IMR-90 (cell line): ENCODE measurements around the gene ZNF581. TPM values are rescaled to one million over a fixed set of nuclear protein-coding genes. Genes with fewer than 3 reads are reported as not detected.

Source experiments
- ATAC-seq: fragments of 200-7000 bp; cut with Tn5 transposase; 2 replicates; pipeline ENCODE4 v1.9.1; 2020; ENCODE audit warnings: low read depth, mild to moderate bottlenecking, moderate library complexity
- BruUV-seq: library from RNA; stranded (reverse); fragments of 400-500 nt; replicated peaks from 2 replicates; lab custom pipeline; 2021; lab: Mats Ljungman, UMichigan
- CTCF ChIA-PET: fragments of 300-600 bp; formaldehyde crosslinking; extraction: SDS; loops from one replicate; lab custom pipeline; 2021; ENCODE audit warnings: antibody characterized with exemption; lab: Yijun Ruan, JAX
- POLR2A ChIA-PET: fragments of 300-600 bp; sonication (Branson Sonifier 250); formaldehyde crosslinking; loops from one replicate; lab custom pipeline; 2022; ENCODE audit warnings: antibody characterized with exemption; ENCODE audit not compliant: unreplicated experiment; lab: Charles Lee
- DNase-seq: peaks from one replicate; pipeline ENCODE4 v3.0.0; 2013
- H2AFZ ChIP-seq: replicated peaks from 2 replicates; pipeline ENCODE3; 2013; ENCODE audit warnings: low read length, mild to moderate bottlenecking; ENCODE audit not compliant: poor library complexity
- H2AK5ac ChIP-seq: 2 replicates; pipeline ENCODE4 v1.6.1; 2013; ENCODE audit warnings: low read depth, low read length, inconsistent platforms
- H2AK9ac ChIP-seq: replicated peaks from 2 replicates; pipeline ENCODE3; 2013; ENCODE audit warnings: mild to moderate bottlenecking, low read depth, low read length, moderate library complexity; ENCODE audit not compliant: poor library complexity
- H2BK120ac ChIP-seq: 2 replicates; pipeline ENCODE4 v1.6.1; 2013; ENCODE audit warnings: low read depth, low read length, inconsistent platforms
- H2BK15ac ChIP-seq: 3 replicates; pipeline ENCODE4 v1.6.1; 2013; ENCODE audit warnings: low read depth, low read length, inconsistent platforms
- H2BK20ac ChIP-seq: 2 replicates; pipeline ENCODE4 v1.6.1; 2013; ENCODE audit warnings: low read depth, mild to moderate bottlenecking, inconsistent platforms, low read length, moderate library complexity
- H2BK5ac ChIP-seq: 2 replicates; pipeline ENCODE4 v1.6.1; 2013; ENCODE audit warnings: mild to moderate bottlenecking, low read depth, low read length, inconsistent platforms; ENCODE audit not compliant: poor library complexity, severe bottlenecking
- H3K14ac ChIP-seq: replicated peaks from 2 replicates; pipeline ENCODE4 v1.6.1; 2013; ENCODE audit warnings: low read depth, low read length, inconsistent platforms
- H3K18ac ChIP-seq: 2 replicates; pipeline ENCODE4 v1.6.1; 2013; ENCODE audit warnings: low read depth, low read length, control low read depth
- H3K23ac ChIP-seq: 2 replicates; pipeline ENCODE4 v1.6.1; 2013; ENCODE audit warnings: low read depth, low read length, inconsistent platforms
- H3K27ac ChIP-seq: 2 replicates; pipeline ENCODE4 v1.5.1; 2013; ENCODE audit warnings: mild to moderate bottlenecking, control low read depth, low read length; ENCODE audit not compliant: insufficient read depth
- H3K27me3 ChIP-seq: 2 replicates; pipeline ENCODE4 v1.6.1; 2013; ENCODE audit warnings: low read length; ENCODE audit not compliant: control insufficient read depth, insufficient read depth
- H3K36me3 ChIP-seq: 2 replicates; pipeline ENCODE4 v1.6.1; 2013; ENCODE audit warnings: low read length, mixed read lengths; ENCODE audit not compliant: control insufficient read depth, insufficient read depth
- H3K4ac ChIP-seq: 2 replicates; pipeline ENCODE4 v1.6.1; 2013; ENCODE audit warnings: low read depth, low read length, inconsistent platforms
- H3K4me1 ChIP-seq: 2 replicates; pipeline ENCODE4 v1.6.1; 2013; ENCODE audit warnings: low read length, mixed read lengths; ENCODE audit not compliant: control insufficient read depth, insufficient read depth
- H3K4me2 ChIP-seq: 2 replicates; pipeline ENCODE4 v1.6.1; 2013; ENCODE audit warnings: low read depth, mild to moderate bottlenecking, control low read depth, low read length, moderate library complexity
- H3K4me3 ChIP-seq: 2 replicates; pipeline ENCODE4 v1.5.1; 2013; ENCODE audit warnings: low read depth, mild to moderate bottlenecking, control low read depth, low read length, moderate library complexity; ENCODE audit not compliant: insufficient read depth
- H3K56ac ChIP-seq: 2 replicates; pipeline ENCODE4 v1.6.1; 2013; ENCODE audit warnings: low read length, inconsistent platforms; ENCODE audit not compliant: insufficient read depth; ENCODE audit errors: extremely low read depth
- H3K79me1 ChIP-seq, 2 experiments: 2 replicates each; pipeline ENCODE4 v1.6.1; 2013; ENCODE audit warnings: low read length in 2 of 2, inconsistent platforms in 1 of 2, low read depth in 1 of 2
- H3K9ac ChIP-seq: 2 replicates; pipeline ENCODE4 v1.6.1; 2013; ENCODE audit warnings: low read depth, low read length, control low read depth
- H3K9me1 ChIP-seq: 2 replicates; pipeline ENCODE4 v1.6.1; 2013; ENCODE audit warnings: low read length, inconsistent platforms; ENCODE audit not compliant: insufficient read depth
- H3K9me3 ChIP-seq: 2 replicates; pipeline ENCODE4 v1.6.1; 2013; ENCODE audit warnings: low read length; ENCODE audit not compliant: control insufficient read depth, insufficient read depth
- H4K20me1 ChIP-seq: 2 replicates; pipeline ENCODE4 v1.6.1; 2013; ENCODE audit warnings: low read length, inconsistent platforms; ENCODE audit not compliant: insufficient read depth
- H4K5ac ChIP-seq: 2 replicates; pipeline ENCODE4 v1.6.1; 2013; ENCODE audit warnings: mild to moderate bottlenecking, low read depth, low read length, control low read depth
- H4K8ac ChIP-seq, 2 experiments: 2 replicates each; pipeline ENCODE4 v1.6.1; 2013; ENCODE audit warnings: low read depth in 2 of 2, low read length in 2 of 2, control low read depth in 1 of 2, inconsistent platforms in 1 of 2
- H4K91ac ChIP-seq: 2 replicates; pipeline ENCODE4 v1.6.1; 2013; ENCODE audit warnings: low read depth, low read length, inconsistent platforms; ENCODE audit not compliant: insufficient read depth
- BHLHE40 ChIP-seq: fragments of 150-350 bp; IDR thresholded peaks from 2 replicates; pipeline ENCODE4 v1.6.1; 2016; ENCODE audit warnings: mild to moderate bottlenecking, low read depth, low read length
- CHD1 ChIP-seq: IDR thresholded peaks from 2 replicates; pipeline ENCODE4 v1.6.1; 2012; ENCODE audit warnings: low read depth, low read length, improper control_type of control experiment
- FOS ChIP-seq: fragments of 150-350 bp; IDR thresholded peaks from 2 replicates; pipeline ENCODE4 v1.6.1; 2016; ENCODE audit warnings: low read depth, low read length
- POLR2A ChIP-seq: IDR thresholded peaks from 2 replicates; pipeline ENCODE4 v1.6.1; 2012; ENCODE audit warnings: mild to moderate bottlenecking, low read depth, low read length
- RAD21 ChIP-seq: IDR thresholded peaks from 2 replicates; pipeline ENCODE4 v1.6.1; 2012; ENCODE audit warnings: low read length, improper control_type of control experiment
- USF2 ChIP-seq: fragments of 150-350 bp; IDR thresholded peaks from 2 replicates; pipeline ENCODE4 v1.6.1; 2017; ENCODE audit warnings: mild to moderate bottlenecking, antibody characterized with exemption, low read length, low read depth
- WGBS, 2 experiments: methylation state at CpG; one replicate each; pipeline versions ENCODE4 v1.1.5 to v1.1.7; 2013; ENCODE audit warnings: missing lambda C conversion rate in 2 of 2; ENCODE audit not compliant: insufficient read length in 1 of 2; ENCODE audit errors: extremely low coverage in 2 of 2; 5-methylcytosine and 5-hydroxymethylcytosine counted together
- dilution Hi-C: fragments of 300-500 bp; cut with HindIII; formaldehyde crosslinking; loops from one replicate; pipeline ENCODE4 v1.14.3; 2018; ENCODE audit warnings: low sequenced_read_pairs; ENCODE audit not compliant: unreplicated experiment
- in situ Hi-C: fragments of 300-500 bp; cut with MboI; formaldehyde crosslinking; loops from 3 replicates; pipeline ENCODE4 v1.14.3; 2019; ENCODE audit warnings: low sequenced_read_pairs, inconsistent platforms, mixed read lengths
- intact Hi-C: fragments of 100-400 bp; cut with micrococcal nuclease; formaldehyde crosslinking; loops from 2 replicates; pipeline ENCODE4 v1.10.0; 2022
- polyA plus RNA-seq, 3 experiments: library from polyadenylated mRNA; depleted of rRNA; stranded (reverse); fragments of >200 nt; gene quantifications; 2 replicates each; pipeline ENCODE4 v1.2.3, GENCODE V29; 2012; ENCODE audit warnings: low replicate concordance in 1 of 3
- total RNA-seq: library from RNA; depleted of rRNA; stranded (reverse); fragments of >200 nt; gene quantifications from 2 replicates; pipeline ENCODE4 v1.2.3, GENCODE V29; 2012; rRNA removed

The ZNF581 gene
- total and polyA plus RNA-seq, 2 of the 4 experiments (the other 2 are of a cell fraction) = 9.7 to 21.9 TPM

DNA sequence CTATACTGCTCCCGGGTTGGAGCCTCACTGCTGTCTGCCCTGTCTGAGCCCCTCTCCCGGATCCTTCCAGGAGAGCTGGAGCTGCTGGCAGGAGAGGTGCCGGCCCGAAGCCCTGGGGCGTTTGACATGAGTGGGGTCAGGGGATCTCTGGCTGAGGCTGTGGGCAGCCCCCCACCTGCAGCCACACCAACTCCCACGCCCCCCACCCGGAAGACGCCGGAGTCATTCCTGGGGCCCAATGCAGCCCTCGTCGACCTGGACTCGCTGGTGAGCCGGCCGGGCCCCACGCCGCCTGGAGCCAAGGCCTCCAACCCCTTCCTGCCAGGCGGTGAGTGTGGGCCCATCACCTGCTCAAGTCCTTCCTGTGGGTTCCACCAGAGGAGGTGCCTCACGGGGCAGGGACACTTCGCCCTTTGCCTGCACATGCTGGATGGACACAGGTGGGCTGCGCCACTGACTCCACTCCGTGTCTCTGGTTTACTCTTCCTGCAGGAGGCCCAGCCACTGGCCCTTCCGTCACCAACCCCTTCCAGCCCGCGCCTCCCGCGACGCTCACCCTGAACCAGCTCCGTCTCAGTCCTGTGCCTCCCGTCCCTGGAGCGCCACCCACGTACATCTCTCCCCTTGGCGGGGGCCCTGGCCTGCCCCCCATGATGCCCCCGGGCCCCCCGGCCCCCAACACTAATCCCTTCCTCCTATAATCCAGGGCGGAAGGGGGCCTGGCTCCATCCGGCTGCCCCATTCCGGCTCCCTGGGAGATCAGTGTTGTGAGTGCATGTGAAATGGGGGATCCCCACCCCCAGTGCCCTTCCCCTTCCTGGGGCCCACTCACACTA lies 51.4 kb downstream of the ZNF581 start:
- no peaks in the 10 kb centered on the region for H3K4me1 ChIP-seq
- H3K4me2 ChIP-seq = no peak overlapping the region
- H2BK120ac ChIP-seq = no peak overlapping the region
- CTCF ChIA-PET = no interaction called here
- no peaks in the 10 kb centered on the region for H3K9me3 ChIP-seq
- H3K27ac ChIP-seq = no peak overlapping the region
- H2BK20ac ChIP-seq = no peak overlapping the region
- no peak overlapping the region for H4K8ac ChIP-seq
- H2AK9ac ChIP-seq = no peak overlapping the region
- no peaks in the 10 kb centered on the region; a peak in 1 of 4 replicates for H3K79me1 ChIP-seq
- ATAC-seq (no peak), DNase-seq (no peak)
- no peak overlapping the region for H3K4me3 ChIP-seq
- intact Hi-C loops = no loop called here
- BruUV-seq = no TSS peak
- no peak overlapping the region for H4K5ac ChIP-seq
- no peak overlapping the region for H3K9ac ChIP-seq
- POLR2A ChIA-PET = no interaction called here
- H3K23ac ChIP-seq = no peak overlapping the region
- H3K18ac ChIP-seq = no peak overlapping the region
- dilution Hi-C loops = no loop called here
- no peaks in the 10 kb centered on the region for H3K9me1 ChIP-seq
- no peaks in the 10 kb centered on the region; the same call in 1 of the 2 replicates for H4K20me1 ChIP-seq
- H4K91ac ChIP-seq = no peak overlapping the region
- no peak overlapping the region for H2AK5ac ChIP-seq
- WGBS, 2 experiments = 97% methylated on average over 18 of the region's 37 CpGs; no CpG with 5 or more reads in 1 of the 2 experiments
- TF ChIP-seq USF2 (no peak), FOS (no peak), RAD21 (no peak), POLR2A (no peak), BHLHE40 (no peak), CHD1 (no peak)
- H2BK5ac ChIP-seq = no peak overlapping the region
- no peaks in the 10 kb centered on the region for H3K27me3 ChIP-seq
- peaks cover 54% of the 10 kb centered on the region for H3K36me3 ChIP-seq
- no peak overlapping the region for H3K56ac ChIP-seq
- no peak overlapping the region for H3K4ac ChIP-seq
- H2BK15ac ChIP-seq = no peak overlapping the region
- no peak overlapping the region for H2AFZ ChIP-seq
- H3K14ac ChIP-seq = no peak overlapping the region
- in situ Hi-C loops = loop anchor here (25.0 kb wide), 1 partner anchor 442 kb away; the partner anchor contains the start of gene ZNF444

Other genes starting within 250 kb of the ZNF581 start
- gene UBE2S, start 235.9 kb upstream of the ZNF581 start, total RNA-seq = 69.5 and 74.4 TPM in 2 replicates
- 104 and 177 TPM in 2 replicates for gene UBE2S, start 235.9 kb upstream of the ZNF581 start, polyA plus RNA-seq (2012; rRNA removed)
- gene SHISA7, start 200.3 kb upstream of the ZNF581 start, total RNA-seq = not detected in 2 replicates
- 0.03 TPM in 1 of 2 replicates, not detected in the other for gene SHISA7, start 200.3 kb upstream of the ZNF581 start, polyA plus RNA-seq (2012; rRNA removed)
- 46.7 and 56.1 TPM in 2 replicates for gene ISOC2, start 182.0 kb upstream of the ZNF581 start, total RNA-seq
- gene ISOC2, start 182.0 kb upstream of the ZNF581 start, polyA plus RNA-seq (2012; rRNA removed) = 82.1 and 119 TPM in 2 replicates
- not detected in 2 replicates for gene C19orf85, start 178.9 kb upstream of the ZNF581 start, total RNA-seq
- not detected in 2 replicates for gene C19orf85, start 178.9 kb upstream of the ZNF581 start, polyA plus RNA-seq (2012; rRNA removed)
- gene ZNF628, start 167.0 kb upstream of the ZNF581 start, total RNA-seq = 0.18 and 0.28 TPM in 2 replicates
- gene ZNF628, start 167.0 kb upstream of the ZNF581 start, polyA plus RNA-seq (2012; rRNA removed) = 1.9 and 2.6 TPM in 2 replicates
- 4.3 and 7.2 TPM in 2 replicates for gene NAT14, start 158.5 kb upstream of the ZNF581 start, total RNA-seq
- gene NAT14, start 158.5 kb upstream of the ZNF581 start, polyA plus RNA-seq (2012; rRNA removed) = 40.9 and 41.2 TPM in 2 replicates
- 1.4 and 1.7 TPM in 2 replicates for gene SSC5D, start 155.2 kb upstream of the ZNF581 start, total RNA-seq
- gene SSC5D, start 155.2 kb upstream of the ZNF581 start, polyA plus RNA-seq (2012; rRNA removed) = 14.1 and 19.1 TPM in 2 replicates
- gene SBK2, start 106.5 kb upstream of the ZNF581 start, total RNA-seq = not detected in 2 replicates
- 0.30 and 0.48 TPM in 2 replicates for gene SBK2, start 106.5 kb upstream of the ZNF581 start, polyA plus RNA-seq (2012; rRNA removed)
- 0.18 TPM in 1 of 2 replicates, not detected in the other for gene SBK3, start 98.1 kb upstream of the ZNF581 start, total RNA-seq
- 0.05 and 0.16 TPM in 2 replicates for gene SBK3, start 98.1 kb upstream of the ZNF581 start, polyA plus RNA-seq (2012; rRNA removed)
- gene ZNF579, start 62.8 kb upstream of the ZNF581 start, total RNA-seq = 0.54 and 0.83 TPM in 2 replicates
- gene ZNF579, start 62.8 kb upstream of the ZNF581 start, polyA plus RNA-seq (2012; rRNA removed) = 9.0 and 10.7 TPM in 2 replicates
- gene FIZ1, start 44.1 kb upstream of the ZNF581 start, total RNA-seq = 0.83 and 1.3 TPM in 2 replicates
- 5.5 and 5.9 TPM in 2 replicates for gene FIZ1, start 44.1 kb upstream of the ZNF581 start, polyA plus RNA-seq (2012; rRNA removed)
- 2.3 and 2.8 TPM in 2 replicates for gene ZNF524, start 43.4 kb upstream of the ZNF581 start, total RNA-seq
- 6.6 and 8.0 TPM in 2 replicates for gene ZNF524, start 43.4 kb upstream of the ZNF581 start, polyA plus RNA-seq (2012; rRNA removed)
- under 0.01 TPM in 2 replicates for gene ZNF865, start 38.0 kb upstream of the ZNF581 start, total RNA-seq
- 4.6 and 6.3 TPM in 2 replicates for gene ZNF865, start 38.0 kb upstream of the ZNF581 start, polyA plus RNA-seq (2012; rRNA removed)
- gene ZNF784, start 19.1 kb upstream of the ZNF581 start, total RNA-seq = 2.5 TPM in 2 replicates
- 3.7 and 4.1 TPM in 2 replicates for gene ZNF784, start 19.1 kb upstream of the ZNF581 start, polyA plus RNA-seq (2012; rRNA removed)
- 1.4 and 1.7 TPM in 2 replicates for gene ZNF580, start 2.6 kb upstream of the ZNF581 start, total RNA-seq
- 36.9 and 44.4 TPM in 2 replicates for gene ZNF580, start 2.6 kb upstream of the ZNF581 start, polyA plus RNA-seq (2012; rRNA removed)
- 2.2 and 2.3 TPM in 2 replicates for gene CCDC106, start 4.6 kb downstream of the ZNF581 start, total RNA-seq
- 13.6 and 15.0 TPM in 2 replicates for gene CCDC106, start 4.6 kb downstream of the ZNF581 start, polyA plus RNA-seq (2012; rRNA removed)
- 96.1 and 120 TPM in 2 replicates for gene U2AF2, start 11.4 kb downstream of the ZNF581 start, total RNA-seq
- 260 and 303 TPM in 2 replicates for gene U2AF2, start 11.4 kb downstream of the ZNF581 start, polyA plus RNA-seq (2012; rRNA removed)
- 19.0 and 21.9 TPM in 2 replicates for gene EPN1, start 31.6 kb downstream of the ZNF581 start, total RNA-seq
- 122 and 127 TPM in 2 replicates for gene EPN1, start 31.6 kb downstream of the ZNF581 start, polyA plus RNA-seq (2012; rRNA removed)
- not detected in 2 replicates for gene NLRP9, start 94.8 kb downstream of the ZNF581 start, total RNA-seq
- gene NLRP9, start 94.8 kb downstream of the ZNF581 start, polyA plus RNA-seq (2012; rRNA removed) = not detected in 2 replicates
- gene RFPL4A, start 115.4 kb downstream of the ZNF581 start, total RNA-seq = not detected in 2 replicates
- 0.07 TPM in 1 of 2 replicates, not detected in the other for gene RFPL4A, start 115.4 kb downstream of the ZNF581 start, polyA plus RNA-seq (2012; rRNA removed)
- not detected in 2 replicates for gene RFPL4AL1, start 125.5 kb downstream of the ZNF581 start, total RNA-seq
- not detected in 2 replicates for gene RFPL4AL1, start 125.5 kb downstream of the ZNF581 start, polyA plus RNA-seq (2012; rRNA removed)
- not detected in 2 replicates for gene NLRP11, start 188.3 kb downstream of the ZNF581 start, total RNA-seq
- not detected in 2 replicates for gene NLRP11, start 188.3 kb downstream of the ZNF581 start, polyA plus RNA-seq (2012; rRNA removed)
- gene NLRP4, start 192.9 kb downstream of the ZNF581 start, total RNA-seq = not detected in 2 replicates
- gene NLRP4, start 192.9 kb downstream of the ZNF581 start, polyA plus RNA-seq (2012; rRNA removed) = not detected in 2 replicates